ENCODE data around the gene EPB41L4B. TPM values are rescaled to one million over a fixed set of nuclear protein-coding genes. Genes with fewer than 3 reads are reported as not detected.

EPB41L4B gene
- total and polyA plus RNA-seq, 2 of the 4 experiments (the other 2 are of a cell fraction) = 0.36 to 0.54 TPM

- TF ChIP-seq SMC3 (IDR thresholded peaks at IDR 0.05; ENCODE audit: low read depth, low read length) (no peak), FOS (IDR thresholded peaks at IDR 0.05; ENCODE audit: low read depth, low read length) (no peak), BHLHE40 (IDR thresholded peaks at IDR 0.05; ENCODE audit: low read depth, low read length) (no peak), NFE2L2 (IDR thresholded peaks at IDR 0.05; ENCODE audit: low read depth, low read length) (no peak), RFX5 (IDR thresholded peaks at IDR 0.05; ENCODE audit: low read depth, low read length) (no peak), RAD21 (IDR thresholded peaks at IDR 0.05; ENCODE audit: low read length) (no peak), MAZ (IDR thresholded peaks at IDR 0.05; ENCODE audit: borderline replicate concordance, low read depth, low read length) (no peak), MXI1 (IDR thresholded peaks at IDR 0.05; ENCODE audit: borderline replicate concordance, low read depth, low read length) (no peak), CTCF (conservative IDR thresholded peaks at IDR 0.05; ENCODE audit: low read depth, low read length) (no peak), CEBPB (IDR thresholded peaks at IDR 0.05; ENCODE audit: low read depth, low read length) (no peak), MAFK (IDR thresholded peaks at IDR 0.05; ENCODE audit: low read depth, low read length) (no peak), RCOR1 (IDR thresholded peaks at IDR 0.05; ENCODE audit: insufficient replicate concordance, low read length) (no peak), USF2 (IDR thresholded peaks at IDR 0.05; ENCODE audit: low read depth, low read length) (no peak)
- TF ChIP-seq, protein P1, sequence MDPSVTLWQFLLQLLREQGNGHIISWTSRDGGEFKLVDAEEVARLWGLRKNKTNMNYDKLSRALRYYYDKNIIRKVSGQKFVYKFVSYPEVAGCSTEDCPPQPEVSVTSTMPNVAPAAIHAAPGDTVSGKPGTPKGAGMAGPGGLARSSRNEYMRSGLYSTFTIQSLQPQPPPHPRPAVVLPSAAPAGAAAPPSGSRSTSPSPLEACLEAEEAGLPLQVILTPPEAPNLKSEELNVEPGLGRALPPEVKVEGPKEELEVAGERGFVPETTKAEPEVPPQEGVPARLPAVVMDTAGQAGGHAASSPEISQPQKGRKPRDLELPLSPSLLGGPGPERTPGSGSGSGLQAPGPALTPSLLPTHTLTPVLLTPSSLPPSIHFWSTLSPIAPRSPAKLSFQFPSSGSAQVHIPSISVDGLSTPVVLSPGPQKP (IDR thresholded peaks at IDR 0.05; ENCODE audit: borderline replicate concordance, low read depth, low read length) = no peak
- no peak overlapping the region for H2AK9ac ChIP-seq (replicated peaks; ENCODE audit: low read depth, low read length, poor library complexity)
- H3K4ac ChIP-seq (ENCODE audit: low read depth, low read length) = no peak overlapping the region
- H3K23ac ChIP-seq (ENCODE audit: low read depth, low read length) = no peak overlapping the region
- no peak overlapping the region for H3K9ac ChIP-seq (ENCODE audit: low read depth, low read length)
- no peak overlapping the region for H3K27ac ChIP-seq (ENCODE audit: insufficient read depth, low read length)
- H3K14ac ChIP-seq (replicated peaks; ENCODE audit: low read depth, low read length) = no peak overlapping the region
- H4K8ac ChIP-seq (ENCODE audit: low read depth in 2 of 2, low read length in 2 of 2) = no peak overlapping the region
- DNase-seq (no peak), ATAC-seq (ENCODE audit: low read depth) (no peak)
- no peak overlapping the region for H2BK5ac ChIP-seq (ENCODE audit: low read depth, low read length, poor library complexity, severe bottlenecking)
- H3K27me3 ChIP-seq (ENCODE audit: control insufficient read depth, insufficient read depth, low read length) = peaks cover 1% of the 10 kb centered on the region
- H4K91ac ChIP-seq (ENCODE audit: insufficient read depth, low read depth, low read length) = no peak overlapping the region
- ChIA-PET POLR2A (ENCODE audit: unreplicated experiment) (no interaction called here), CTCF (interaction anchor here (0.6 kb wide), 1 partner anchor 16 kb away, joined by 3 read pairs; no protein-coding TSS in a partner anchor)
- H3K79me1 ChIP-seq (ENCODE audit: low read depth in 1 of 2, low read length in 2 of 2) = no peaks in the 10 kb centered on the region
- 59% methylated on average over 10 of the region's 13 CpGs; no CpG with 5 or more reads in 1 of the 2 experiments for WGBS, 2 experiments (ENCODE audit: extremely low coverage in 2 of 2, insufficient read length in 1 of 2)
- no peak overlapping the region for H2AFZ ChIP-seq (replicated peaks; ENCODE audit: low read length, poor library complexity)
- no peaks in the 10 kb centered on the region for H4K20me1 ChIP-seq (ENCODE audit: insufficient read depth, low read length)
- intact Hi-C loops (cut with micrococcal nuclease) (no loop called here), dilution Hi-C loops (cut with HindIII; ENCODE audit: low sequenced_read_pairs, unreplicated experiment) (no loop called here), in situ Hi-C loops (cut with MboI; ENCODE audit: low sequenced_read_pairs) (no loop called here)
- no peak overlapping the region for H2BK15ac ChIP-seq (ENCODE audit: low read depth, low read length)
- H2BK120ac ChIP-seq (ENCODE audit: low read depth, low read length) = no peak overlapping the region
- no peak overlapping the region for H3K4me2 ChIP-seq (ENCODE audit: low read depth, low read length)
- no peak overlapping the region for H3K4me3 ChIP-seq (ENCODE audit: insufficient read depth, low read depth, low read length)
- no peak overlapping the region for H3K56ac ChIP-seq (ENCODE audit: extremely low read depth, insufficient read depth, low read length)
- H3K9me3 ChIP-seq (ENCODE audit: control insufficient read depth, insufficient read depth, low read length) = 0 out of 2 replicates have a peak, but pooled peaks cover 3% of the 10 kb centered on the region
- H2BK20ac ChIP-seq (ENCODE audit: low read depth, low read length) = no peak overlapping the region
- no peaks in the 10 kb centered on the region for H3K4me1 ChIP-seq (ENCODE audit: control insufficient read depth, insufficient read depth, low read length)
- H3K36me3 ChIP-seq (ENCODE audit: control insufficient read depth, insufficient read depth, low read length) = no peaks in the 10 kb centered on the region
- H4K5ac ChIP-seq (ENCODE audit: low read depth, low read length) = no peak overlapping the region
- no peak overlapping the region for H3K18ac ChIP-seq (ENCODE audit: low read depth, low read length)
- no peak overlapping the region for H2AK5ac ChIP-seq (ENCODE audit: low read depth, low read length)
- no peaks in the 10 kb centered on the region for H3K9me1 ChIP-seq (ENCODE audit: insufficient read depth, low read length)
- no TSS peak for BruUV-seq (replicated peaks)
Observed at GRCh38 chr9:109264877-109265587, 55.8 kb downstream of the EPB41L4B start.

All from IMR-90 (cell line).